ENCODE measurements around the gene RCVRN. TPM values are rescaled to one million over a fixed set of nuclear protein-coding genes. Genes with fewer than 3 reads are reported as not detected.

The RCVRN gene
- total RNA-seq, 1 experiment from 2014 or later = not detected

Other genes starting within 250 kb of the RCVRN start
- gene DHRS7C, start 113.7 kb downstream of the RCVRN start, total RNA-seq (2014; rRNA removed; shearing (Covaris generic); ENCODE audit: low replicate concordance) = not detected in 2 replicates
- not detected in 2 replicates for gene GSG1L2, start 83.2 kb downstream of the RCVRN start, total RNA-seq (2014; rRNA removed; shearing (Covaris generic); ENCODE audit: low replicate concordance)
- 0.03 TPM in 1 of 2 replicates, not detected in the other for gene GLP2R, start 79.3 kb downstream of the RCVRN start, total RNA-seq (2014; rRNA removed; shearing (Covaris generic); ENCODE audit: low replicate concordance)